ENCODE data around the gene PER3. TPM values are rescaled to one million over a fixed set of nuclear protein-coding genes. Genes with fewer than 3 reads are reported as not detected.
"Not testable (repeated sequence)": the region's sequence is repeated elsewhere in the genome, so short reads cannot be mapped to it uniquely, and the experiment has no call there.

PER3 gene
- polyA plus RNA-seq, 1 donor (not counting 4 experiments of a cell fraction or from before 2014, with no cell fraction given): 7.0 TPM

DNA sequence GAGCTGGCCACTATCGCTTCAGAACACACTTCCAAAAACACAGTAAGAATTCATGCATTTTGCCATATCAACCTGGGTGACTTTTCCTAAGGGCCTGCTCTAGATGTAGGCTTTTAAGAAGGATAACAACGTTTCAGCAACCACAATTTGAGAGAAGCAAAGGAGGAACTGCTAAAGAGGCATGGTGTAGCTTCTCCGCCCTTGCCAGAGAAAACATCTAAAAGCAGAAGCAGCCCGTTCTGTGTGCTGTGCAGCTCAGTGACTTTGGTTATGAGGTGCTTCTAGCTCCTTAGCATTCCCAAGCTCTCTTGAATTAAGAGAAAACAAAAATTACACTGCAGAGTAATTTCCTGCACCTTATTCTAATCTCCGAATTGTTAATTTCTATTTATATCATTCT is 2.7 kb downstream of the PER3 start:
- DNase-seq (ENCODE audit: low read depth, low spot score): no peak
- TF ChIP-seq, protein P1, sequence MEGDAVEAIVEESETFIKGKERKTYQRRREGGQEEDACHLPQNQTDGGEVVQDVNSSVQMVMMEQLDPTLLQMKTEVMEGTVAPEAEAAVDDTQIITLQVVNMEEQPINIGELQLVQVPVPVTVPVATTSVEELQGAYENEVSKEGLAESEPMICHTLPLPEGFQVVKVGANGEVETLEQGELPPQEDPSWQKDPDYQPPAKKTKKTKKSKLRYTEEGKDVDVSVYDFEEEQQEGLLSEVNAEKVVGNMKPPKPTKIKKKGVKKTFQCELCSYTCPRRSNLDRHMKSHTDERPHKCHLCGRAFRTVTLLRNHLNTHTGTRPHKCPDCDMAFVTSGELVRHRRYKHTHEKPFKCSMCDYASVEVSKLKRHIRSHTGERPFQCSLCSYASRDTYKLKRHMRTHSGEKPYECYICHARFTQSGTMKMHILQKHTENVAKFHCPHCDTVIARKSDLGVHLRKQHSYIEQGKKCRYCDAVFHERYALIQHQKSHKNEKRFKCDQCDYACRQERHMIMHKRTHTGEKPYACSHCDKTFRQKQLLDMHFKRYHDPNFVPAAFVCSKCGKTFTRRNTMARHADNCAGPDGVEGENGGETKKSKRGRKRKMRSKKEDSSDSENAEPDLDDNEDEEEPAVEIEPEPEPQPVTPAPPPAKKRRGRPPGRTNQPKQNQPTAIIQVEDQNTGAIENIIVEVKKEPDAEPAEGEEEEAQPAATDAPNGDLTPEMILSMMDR (optimal IDR thresholded peaks at IDR 0.05 in 1 of 3, IDR thresholded peaks at IDR 0.05 in 1 of 3, conservative IDR thresholded peaks at IDR 0.05 in 1 of 3; ENCODE audit: extremely low read depth in 1 of 3, insufficient read depth in 2 of 3, low read length in 3 of 3): no peak
- TF ChIP-seq EZH2 (IDR thresholded peaks at IDR 0.05; ENCODE audit: low read length): no peak
- dilution Hi-C loops (cut with MboI; ENCODE audit: extremely low pct_ligation_motif_present, low sequenced_read_pairs): no loop called here
- no peak for FAIRE-seq
- Histone ChIP-seq H3K4me1 (ENCODE audit: control insufficient read depth, extremely low read depth, insufficient read depth, low read length) (peaks cover 6% of the 10 kb centered on the region), H3K9me3 (ENCODE audit: control insufficient read depth, low read depth, low read length) (peaks cover 2% of the 10 kb centered on the region), H3K79me2 (ENCODE audit: control insufficient read depth, insufficient read depth, low read length) (no peaks in the 10 kb centered on the region), H3K4me2 (ENCODE audit: control insufficient read depth, extremely low read depth, insufficient read depth, low read depth, low read length) (no peak overlapping the region), H2AFZ (ENCODE audit: control insufficient read depth, low read length) (no peak overlapping the region), H3K27ac (ENCODE audit: control insufficient read depth, insufficient read depth, low read length) (no peak overlapping the region), H3K9me1 (ENCODE audit: control insufficient read depth, extremely low read depth, insufficient read depth, low read length) (no peaks in the 10 kb centered on the region), H3K9ac (ENCODE audit: control insufficient read depth, extremely low read depth, insufficient read depth, low read length) (no peak overlapping the region), H3K4me3 (ENCODE audit: control insufficient read depth in 2 of 3, extremely low read depth in 1 of 3, insufficient read depth in 2 of 3, low read depth in 1 of 3, low read length in 3 of 3) (no peak overlapping the region), H4K20me1 (ENCODE audit: control insufficient read depth, extremely low read depth, insufficient read depth, low read length) (no peaks in the 10 kb centered on the region), H3K36me3 (ENCODE audit: control insufficient read depth in 2 of 2, extremely low read depth in 1 of 2, insufficient read depth in 2 of 2, low read length in 2 of 2) (peaks cover 6 to 7% of the 10 kb centered on the region in 2 experiments), H3K27me3 (ENCODE audit: control insufficient read depth, extremely low read depth, insufficient read depth, low read length) (no peaks in the 10 kb centered on the region)

DNA sequence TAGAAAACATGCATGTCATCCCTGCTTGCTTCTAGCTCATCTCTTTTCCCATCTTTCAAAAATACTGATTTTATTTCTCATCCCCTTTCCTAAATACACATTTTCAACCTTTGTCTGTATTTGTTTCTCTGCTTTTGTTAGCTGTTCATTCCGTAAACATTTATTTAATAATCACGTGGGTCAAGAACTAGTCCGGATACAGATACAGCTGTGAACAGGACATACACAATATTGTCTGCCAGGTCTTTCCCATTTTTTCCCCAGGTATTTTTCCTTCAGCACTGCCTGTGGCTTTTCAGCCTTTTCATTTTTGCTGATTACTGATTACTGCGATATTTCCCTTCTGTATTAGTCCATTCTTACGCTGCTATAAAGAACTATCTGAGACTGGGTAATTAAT is 5.7 kb downstream of the PER3 start:
- Histone ChIP-seq H3K9me3 (ENCODE audit: control insufficient read depth, low read depth, low read length) (peaks cover 2% of the 10 kb centered on the region), H3K9ac (ENCODE audit: control insufficient read depth, extremely low read depth, insufficient read depth, low read length) (no peak overlapping the region), H3K27ac (ENCODE audit: control insufficient read depth, insufficient read depth, low read length) (no peak overlapping the region), H2AFZ (ENCODE audit: control insufficient read depth, low read length) (no peak overlapping the region), H3K36me3 (ENCODE audit: control insufficient read depth in 2 of 2, extremely low read depth in 1 of 2, insufficient read depth in 2 of 2, low read length in 2 of 2) (peaks cover 6 to 7% of the 10 kb centered on the region in 2 experiments), H4K20me1 (ENCODE audit: control insufficient read depth, extremely low read depth, insufficient read depth, low read length) (no peaks in the 10 kb centered on the region), H3K4me2 (ENCODE audit: control insufficient read depth, extremely low read depth, insufficient read depth, low read depth, low read length) (no peak overlapping the region), H3K4me1 (ENCODE audit: control insufficient read depth, extremely low read depth, insufficient read depth, low read length) (no peaks in the 10 kb centered on the region), H3K79me2 (ENCODE audit: control insufficient read depth, insufficient read depth, low read length) (no peaks in the 10 kb centered on the region), H3K9me1 (ENCODE audit: control insufficient read depth, extremely low read depth, insufficient read depth, low read length) (no peaks in the 10 kb centered on the region), H3K27me3 (ENCODE audit: control insufficient read depth, extremely low read depth, insufficient read depth, low read length) (no peaks in the 10 kb centered on the region), H3K4me3 (ENCODE audit: control insufficient read depth in 2 of 3, extremely low read depth in 1 of 3, insufficient read depth in 2 of 3, low read depth in 1 of 3, low read length in 3 of 3) (no peak overlapping the region)
- TF ChIP-seq, protein P1 (optimal IDR thresholded peaks at IDR 0.05 in 1 of 3, IDR thresholded peaks at IDR 0.05 in 1 of 3, conservative IDR thresholded peaks at IDR 0.05 in 1 of 3; ENCODE audit: extremely low read depth in 1 of 3, insufficient read depth in 2 of 3, low read length in 3 of 3): no peak
- no peak for TF ChIP-seq EZH2 (IDR thresholded peaks at IDR 0.05; ENCODE audit: low read length)
- no peak for DNase-seq (ENCODE audit: low read depth, low spot score)
- dilution Hi-C loops (cut with MboI; ENCODE audit: extremely low pct_ligation_motif_present, low sequenced_read_pairs): no loop called here
- no peak for FAIRE-seq

DNA sequence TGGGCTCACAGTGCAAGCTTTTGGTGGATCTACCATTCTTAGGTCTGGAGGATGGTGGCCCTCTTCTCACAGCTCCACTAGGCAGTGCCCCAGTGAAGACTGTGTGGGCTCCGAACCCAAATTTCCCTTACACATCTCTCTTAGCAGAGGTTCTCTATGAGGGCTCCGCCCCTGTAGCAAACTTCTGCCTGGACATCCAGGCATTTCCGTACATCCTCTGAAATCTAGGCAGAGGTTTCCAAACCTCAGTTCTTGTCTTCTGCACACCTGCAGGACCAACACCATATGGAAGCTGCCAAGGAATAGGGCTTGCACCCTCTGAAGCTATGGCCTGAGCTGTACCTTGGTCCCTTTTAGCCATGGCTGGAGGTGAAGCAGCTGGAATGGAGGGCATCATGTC is 6.9 kb downstream of the PER3 start:
- H3K36me3 ChIP-seq (ENCODE audit: control insufficient read depth in 2 of 2, extremely low read depth in 1 of 2, insufficient read depth in 2 of 2, low read length in 2 of 2); FAIRE-seq; H3K9me1 ChIP-seq (ENCODE audit: control insufficient read depth, extremely low read depth, insufficient read depth, low read length); dilution Hi-C loops (cut with MboI; ENCODE audit: extremely low pct_ligation_motif_present, low sequenced_read_pairs); H3K4me1 ChIP-seq (ENCODE audit: control insufficient read depth, extremely low read depth, insufficient read depth, low read length); H3K79me2 ChIP-seq (ENCODE audit: control insufficient read depth, insufficient read depth, low read length); H2AFZ ChIP-seq (ENCODE audit: control insufficient read depth, low read length); H3K4me2 ChIP-seq (ENCODE audit: control insufficient read depth, extremely low read depth, insufficient read depth, low read depth, low read length); H3K27ac ChIP-seq (ENCODE audit: control insufficient read depth, insufficient read depth, low read length); H3K9me3 ChIP-seq (ENCODE audit: control insufficient read depth, low read depth, low read length); H3K4me3 ChIP-seq (ENCODE audit: control insufficient read depth in 2 of 3, extremely low read depth in 1 of 3, insufficient read depth in 2 of 3, low read depth in 1 of 3, low read length in 3 of 3); H4K20me1 ChIP-seq (ENCODE audit: control insufficient read depth, extremely low read depth, insufficient read depth, low read length); DNase-seq (ENCODE audit: low read depth, low spot score); H3K27me3 ChIP-seq (ENCODE audit: control insufficient read depth, extremely low read depth, insufficient read depth, low read length); H3K9ac ChIP-seq (ENCODE audit: control insufficient read depth, extremely low read depth, insufficient read depth, low read length): not testable (repeated sequence)
